CD4-positive, alpha-beta T cell (primary cell): Measurements from ENCODE around the gene PBXIP1. TPM values are rescaled to one million over a fixed set of nuclear protein-coding genes. Genes with fewer than 3 reads are reported as not detected.

Source experiments
- ATAC-seq: fragments of 200-7000 bp; cut with Tn5 transposase; one replicate; pipeline ENCODE4 v1.10.0; 2022; ENCODE audit warnings: mild to moderate bottlenecking; ENCODE audit not compliant: poor library complexity
- CTCF ChIA-PET: fragments of 350-600 bp; sonication (Branson Sonifier 250); formaldehyde crosslinking; loops from one replicate; lab custom pipeline; 2021; ENCODE audit warnings: antibody characterized with exemption, inconsistent platforms; lab: Charles Lee
- POLR2A ChIA-PET: fragments of 350-600 bp; sonication (Branson Sonifier 250); formaldehyde crosslinking; loops from one replicate; lab custom pipeline; 2021; ENCODE audit warnings: antibody characterized with exemption, inconsistent platforms; lab: Charles Lee
- DNase-seq, 14 experiments: peaks; one replicate each; pipeline ENCODE4 v3.0.0-alpha.2; 2013 to 2020; ENCODE audit warnings: mixed read lengths in 2 of 14
- H3K27ac ChIP-seq, 2 donors: one replicate each; pipeline versions ENCODE4 v1.5.1 to v1.7.0; 2013; ENCODE audit warnings: low read length in 2 of 2, low read depth in 1 of 2, mild to moderate bottlenecking in 1 of 2
- H3K27me3 ChIP-seq, 2 experiments: 1 replicate in 1 of 2; 2 replicates in 1 of 2; pipeline versions ENCODE4 v1.6.1 to v1.7.0; 2013; ENCODE audit warnings: low read length in 2 of 2, control low read depth in 1 of 2, mild to moderate bottlenecking in 1 of 2, moderate library complexity in 1 of 2; ENCODE audit not compliant: insufficient read depth in 2 of 2, control insufficient read depth in 1 of 2
- H3K36me3 ChIP-seq: one replicate; pipeline ENCODE4 v1.6.1; 2013; ENCODE audit warnings: low read length, control low read depth; ENCODE audit not compliant: insufficient read depth
- H3K4me1 ChIP-seq: one replicate; pipeline ENCODE4 v1.6.1; 2013; ENCODE audit warnings: low read length, control low read depth; ENCODE audit not compliant: insufficient read depth
- H3K4me3 ChIP-seq: one replicate; pipeline ENCODE4 v1.5.1; 2013; ENCODE audit warnings: mild to moderate bottlenecking, low read length, moderate library complexity
- H3K9me3 ChIP-seq, 2 experiments: 1 replicate in 1 of 2; 2 replicates in 1 of 2; pipeline versions ENCODE4 v1.6.1 to v1.7.0; 2013; ENCODE audit warnings: low read length in 2 of 2, mild to moderate bottlenecking in 2 of 2, control low read depth in 1 of 2, moderate library complexity in 1 of 2; ENCODE audit not compliant: control insufficient read depth in 1 of 2, insufficient read depth in 1 of 2
- H3K27ac Mint-ChIP-seq: one replicate; pipeline ENCODE4 v1.8.0; 2020; ENCODE audit warnings: mixed read lengths
- H3K27me3 Mint-ChIP-seq: one replicate; pipeline ENCODE4 v1.8.0; 2021; ENCODE audit warnings: mixed read lengths
- H3K36me3 Mint-ChIP-seq: one replicate; pipeline ENCODE4 v1.8.0; 2021; ENCODE audit warnings: low read depth, mixed read lengths
- H3K4me1 Mint-ChIP-seq: one replicate; pipeline ENCODE4 v1.8.0; 2021; ENCODE audit warnings: low read depth, mixed read lengths
- H3K4me3 Mint-ChIP-seq: one replicate; pipeline ENCODE4 v1.8.0; 2020; ENCODE audit warnings: mild to moderate bottlenecking, mixed read lengths
- H3K9me3 Mint-ChIP-seq: one replicate; pipeline ENCODE4 v1.8.0; 2020; ENCODE audit warnings: mixed read lengths
- CTCF ChIP-seq: fragments of 200-600 bp; IDR thresholded peaks from one replicate; pipeline ENCODE4 v1.8.0; 2022; ENCODE audit warnings: antibody characterized with exemption, mild to moderate bottlenecking
- intact Hi-C, 2 experiments: fragments of 100-400 bp; cut with DNase I in 1 of 2; cut with micrococcal nuclease in 1 of 2; formaldehyde crosslinking; loops; one replicate each; pipeline versions ENCODE4 v1.15.1 to v1.9.0; 2023 to 2025; cut with DNase I, micrococcal nuclease
- total RNA-seq, 174 experiments: library from RNA in 2 of 174; stranded (reverse) in 2 of 174; gene quantifications; one replicate each; pipeline ENCODE4 v1.2.3 and lab custom pipeline; 2021 to 2026

PBXIP1 gene
- total RNA-seq, 2 experiments from 2014 or later = 434 to 440 TPM

- ChIA-PET POLR2A (interaction anchor here (1.0 to 6.6 kb wide), 9 partner anchors 14 to 129 kb away, joined by 3 to 72 read pairs (median 17); partner anchors contain the start of genes CKS1B, FLAD1, KCNN3 and SHC1), CTCF (interaction anchor here (1.0 to 5.3 kb wide), 9 partner anchors 17 to 128 kb away, joined by 3 to 62 read pairs (median 9); partner anchors contain the start of genes CKS1B and PMVK)
- H3K4me3 Mint-ChIP-seq = peak overlapping the region; percentile 95
- H3K27ac Mint-ChIP-seq = peak overlapping the region; percentile 96
- no peaks in the 10 kb centered on the region for H3K9me3 Mint-ChIP-seq
- H3K36me3 Mint-ChIP-seq = peaks cover 57% of the 10 kb centered on the region
- H3K27ac ChIP-seq = peak overlapping the region; percentile 100
- peak overlapping the region; percentile 69 for H3K4me3 ChIP-seq
- TF ChIP-seq CTCF = no peak
- H3K36me3 ChIP-seq = peaks cover 38% of the 10 kb centered on the region
- peak in 1 of 14 experiments; percentile 42 for DNase-seq
- no peak for ATAC-seq
- peaks cover 58% of the 10 kb centered on the region for H3K4me1 Mint-ChIP-seq
- no peaks in the 10 kb centered on the region for H3K9me3 ChIP-seq
- no peaks in the 10 kb centered on the region for H3K27me3 Mint-ChIP-seq
- H3K4me1 ChIP-seq = peaks cover 93% of the 10 kb centered on the region
- no peaks in the 10 kb centered on the region for H3K27me3 ChIP-seq
- intact Hi-C loops = loop anchor here (2.0 to 10.0 kb wide), 2 partner anchors 16 to 128 kb away; no protein-coding TSS in a partner anchor
Measured at GRCh38 chr1:154956544-154956941, 644 bp upstream of the PBXIP1 start.

- Histone ChIP-seq H3K4me3 (peak overlapping the region; percentile 69), H3K36me3 (peaks cover 52% of the 10 kb centered on the region), H3K4me1 (peaks cover 96% of the 10 kb centered on the region), H3K27ac (peak overlapping the region; percentile 100), H3K9me3 (no peaks in the 10 kb centered on the region), H3K27me3 (no peaks in the 10 kb centered on the region)
- H3K27ac Mint-ChIP-seq = peak overlapping the region; percentile 96
- no peaks in the 10 kb centered on the region for H3K27me3 Mint-ChIP-seq
- ATAC-seq = peak; percentile 83
- no peak for TF ChIP-seq CTCF
- no peaks in the 10 kb centered on the region for H3K9me3 Mint-ChIP-seq
- DNase-seq = peak; percentile 81 to 99 (median 90)
- POLR2A ChIA-PET = interaction anchor here (0.7 to 6.6 kb wide), 27 partner anchors 9 to 1322 kb away, joined by 3 to 72 read pairs (median 5); partner anchors contain the start of genes ADAM15, ADAR, CHTOP and CKS1B
- H3K4me3 Mint-ChIP-seq = peak overlapping the region; percentile 95
- intact Hi-C loops = loop anchor here (1.0 to 10.0 kb wide), 6 partner anchors 18 to 130 kb away; partner anchors contain the start of genes CKS1B (in 1 of the 2) and FLAD1 (in 1 of the 2)
- H3K36me3 Mint-ChIP-seq = peaks cover 58% of the 10 kb centered on the region
- peaks cover 58% of the 10 kb centered on the region for H3K4me1 Mint-ChIP-seq
- CTCF ChIA-PET = interaction anchor here (1.0 to 5.3 kb wide), 11 partner anchors 10 to 218 kb away, joined by 3 to 62 read pairs (median 7); partner anchors contain the start of genes CKS1B, KRTCAP2 and PMVK
Measured at GRCh38 chr1:154955039-154955717, 721 bp downstream of the PBXIP1 start.

- no peak for DNase-seq
- no peaks in the 10 kb centered on the region for H3K9me3 Mint-ChIP-seq
- no peaks in the 10 kb centered on the region for H3K9me3 ChIP-seq
- H3K36me3 Mint-ChIP-seq = peaks cover 60% of the 10 kb centered on the region
- POLR2A ChIA-PET = interaction anchor here (0.7 to 6.6 kb wide), 19 partner anchors 10 to 490 kb away, joined by 3 to 72 read pairs (median 5); partner anchors contain the start of genes ADAM15, ADAR, CKS1B and FLAD1
- no peak for ATAC-seq
- peak overlapping the region; percentile 69 for H3K4me3 ChIP-seq
- no peak for TF ChIP-seq CTCF
- peaks cover 52% of the 10 kb centered on the region for H3K36me3 ChIP-seq
- H3K27me3 Mint-ChIP-seq = no peaks in the 10 kb centered on the region
- H3K4me1 Mint-ChIP-seq = peaks cover 58% of the 10 kb centered on the region
- no peaks in the 10 kb centered on the region for H3K27me3 ChIP-seq
- peak overlapping the region; percentile 95 for H3K4me3 Mint-ChIP-seq
- CTCF ChIA-PET = interaction anchor here (0.6 to 5.3 kb wide), 9 partner anchors 18 to 218 kb away, joined by 3 to 62 read pairs (median 9); partner anchors contain the start of genes CKS1B, KRTCAP2 and PMVK
- H3K27ac ChIP-seq = peak overlapping the region; percentile 100
- intact Hi-C loops = loop anchor here in 1 of 2 experiments (2.0 to 10.0 kb wide), 3 partner anchors 28 to 130 kb away; partner anchors contain the start of gene FLAD1
- H3K27ac Mint-ChIP-seq = peak overlapping the region; percentile 96
- H3K4me1 ChIP-seq = peaks cover 96% of the 10 kb centered on the region
Measured at GRCh38 chr1:154954541-154954940, 1.4 kb downstream of the PBXIP1 start.
